WTC11 (cell line): ENCODE results near the gene PVALB.

Experiments used
- ATF1 ChIP-seq: sonication (generic); formaldehyde crosslinking; IDR thresholded peaks from 2 replicates; pipeline ENCODE4 v1.8.1; 2023; ENCODE audit warnings: mild to moderate bottlenecking, moderate library complexity, missing genetic modification reagents
- CREB1 ChIP-seq: sonication (generic); formaldehyde crosslinking; IDR thresholded peaks from 2 replicates; pipeline ENCODE4 v1.8.0; 2023; ENCODE audit warnings: mild to moderate bottlenecking, missing genetic modification reagents
- FOXJ3 ChIP-seq: sonication (generic); formaldehyde crosslinking; IDR thresholded peaks from 2 replicates; pipeline ENCODE4 v1.9.0; 2021; ENCODE audit warnings: missing genetic modification reagents, mild to moderate bottlenecking, borderline replicate concordance
- NR3C1 ChIP-seq: sonication (generic); formaldehyde crosslinking; conservative IDR thresholded peaks from 2 replicates; pipeline ENCODE4 v1.8.1; 2023; ENCODE audit warnings: low read depth, mild to moderate bottlenecking, missing genetic modification reagents
- ZNF671 ChIP-seq: fragments of 250-450 bp; sonication (Bioruptor Pico); IDR thresholded peaks from 2 replicates; pipeline ENCODE4 v1.8.0; 2021; ENCODE audit warnings: mild to moderate bottlenecking
- TF ChIP-seq, protein P1 (sequence below): fragments of 250-450 bp; sonication (Bioruptor Pico); conservative IDR thresholded peaks from 2 replicates; pipeline ENCODE4 v1.9.0; 2021; ENCODE audit warnings: mild to moderate bottlenecking
- TF ChIP-seq, protein P2 (sequence below): sonication (generic); formaldehyde crosslinking; IDR thresholded peaks from 2 replicates; pipeline ENCODE4 v1.8.1; 2022; ENCODE audit warnings: low read depth, missing genetic modification reagents, borderline replicate concordance
- TF ChIP-seq, protein P3 (sequence below): fragments of 200-600 bp; IDR thresholded peaks from 2 replicates; pipeline ENCODE4 v1.8.0; 2022; ENCODE audit warnings: antibody characterized with exemption
- TF ChIP-seq, protein P4 (sequence below): sonication (generic); formaldehyde crosslinking; IDR thresholded peaks from 2 replicates; pipeline ENCODE4 v1.8.1; 2022; ENCODE audit warnings: mild to moderate bottlenecking, moderate library complexity, missing genetic modification reagents
- TF ChIP-seq, protein P5 (sequence below): sonication (generic); formaldehyde crosslinking; IDR thresholded peaks from 2 replicates; pipeline ENCODE4 v1.8.0; 2023; ENCODE audit warnings: mild to moderate bottlenecking, missing genetic modification reagents
- TF ChIP-seq, protein P6 (sequence below): sonication (generic); formaldehyde crosslinking; IDR thresholded peaks from 2 replicates; pipeline ENCODE4 v1.8.1; 2023; ENCODE audit warnings: mild to moderate bottlenecking, missing genetic modification reagents, moderate library complexity
- TF ChIP-seq, protein P7 (sequence below): sonication (generic); formaldehyde crosslinking; IDR thresholded peaks from 2 replicates; pipeline ENCODE4 v1.8.0; 2022; ENCODE audit warnings: mild to moderate bottlenecking, missing genetic modification reagents
- TF ChIP-seq, protein P8 (sequence below): sonication (generic); formaldehyde crosslinking; IDR thresholded peaks from 2 replicates; pipeline ENCODE4 v1.8.0; 2022; ENCODE audit warnings: mild to moderate bottlenecking, missing genetic modification reagents

DNA sequence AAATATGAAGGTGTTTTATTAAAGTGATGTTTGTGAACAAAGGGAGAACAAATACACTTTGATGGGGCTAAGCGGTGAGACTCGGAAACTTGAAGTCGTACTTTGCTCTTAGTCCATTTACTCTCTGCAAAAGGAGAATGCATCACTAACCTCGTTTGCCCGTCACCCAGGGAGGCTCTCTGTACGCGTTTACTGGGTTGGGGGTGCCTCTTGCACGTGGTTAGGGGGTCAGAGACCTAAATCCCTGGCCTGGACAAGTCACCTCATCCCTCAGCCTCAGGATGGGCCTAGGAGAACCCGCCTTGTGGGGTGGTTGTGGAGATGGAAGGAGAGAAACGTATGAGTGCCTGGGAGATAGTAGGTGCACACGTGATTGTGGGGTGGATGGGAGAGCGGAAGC lies 40.1 kb downstream of the PVALB start:
- TF ChIP-seq, protein P1, sequence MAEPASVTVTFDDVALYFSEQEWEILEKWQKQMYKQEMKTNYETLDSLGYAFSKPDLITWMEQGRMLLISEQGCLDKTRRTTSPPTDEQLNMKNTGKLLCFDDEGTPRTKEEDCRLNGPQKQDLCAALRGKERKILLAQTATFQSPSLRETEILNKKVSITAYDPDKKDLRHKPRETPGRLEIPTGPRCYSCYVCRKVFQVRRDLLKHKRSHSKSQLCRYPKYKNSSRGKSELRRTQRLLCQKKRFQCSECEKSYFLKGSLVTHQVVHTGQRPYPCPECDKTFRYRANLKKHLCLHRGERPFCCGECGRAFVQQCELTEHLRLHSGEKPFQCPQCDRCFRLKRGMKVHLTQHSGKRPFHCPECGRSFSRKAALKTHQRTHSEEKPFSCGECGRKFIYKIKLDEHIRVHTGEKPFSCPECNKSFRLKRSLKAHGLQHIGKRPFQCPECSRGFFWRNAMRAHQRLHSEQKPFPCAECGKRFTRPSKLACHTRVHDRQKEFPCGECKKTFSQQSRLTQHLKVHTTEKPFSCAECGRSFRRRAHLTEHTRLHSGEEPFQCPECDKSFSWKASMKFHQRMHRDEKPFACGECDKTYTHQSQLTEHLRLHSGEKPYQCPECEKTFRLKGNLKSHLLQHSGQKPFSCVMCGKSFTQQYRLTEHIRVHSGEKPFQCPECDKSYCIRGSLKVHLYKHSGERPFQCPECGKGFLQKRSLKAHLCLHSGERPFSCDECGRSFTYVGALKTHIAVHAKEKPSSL (CRISPR knock-in tag) = no peak
- TF ChIP-seq, protein P2, sequence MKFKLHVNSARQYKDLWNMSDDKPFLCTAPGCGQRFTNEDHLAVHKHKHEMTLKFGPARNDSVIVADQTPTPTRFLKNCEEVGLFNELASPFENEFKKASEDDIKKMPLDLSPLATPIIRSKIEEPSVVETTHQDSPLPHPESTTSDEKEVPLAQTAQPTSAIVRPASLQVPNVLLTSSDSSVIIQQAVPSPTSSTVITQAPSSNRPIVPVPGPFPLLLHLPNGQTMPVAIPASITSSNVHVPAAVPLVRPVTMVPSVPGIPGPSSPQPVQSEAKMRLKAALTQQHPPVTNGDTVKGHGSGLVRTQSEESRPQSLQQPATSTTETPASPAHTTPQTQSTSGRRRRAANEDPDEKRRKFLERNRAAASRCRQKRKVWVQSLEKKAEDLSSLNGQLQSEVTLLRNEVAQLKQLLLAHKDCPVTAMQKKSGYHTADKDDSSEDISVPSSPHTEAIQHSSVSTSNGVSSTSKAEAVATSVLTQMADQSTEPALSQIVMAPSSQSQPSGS (CRISPR knock-in tag) = no peak
- TF ChIP-seq, protein P3, sequence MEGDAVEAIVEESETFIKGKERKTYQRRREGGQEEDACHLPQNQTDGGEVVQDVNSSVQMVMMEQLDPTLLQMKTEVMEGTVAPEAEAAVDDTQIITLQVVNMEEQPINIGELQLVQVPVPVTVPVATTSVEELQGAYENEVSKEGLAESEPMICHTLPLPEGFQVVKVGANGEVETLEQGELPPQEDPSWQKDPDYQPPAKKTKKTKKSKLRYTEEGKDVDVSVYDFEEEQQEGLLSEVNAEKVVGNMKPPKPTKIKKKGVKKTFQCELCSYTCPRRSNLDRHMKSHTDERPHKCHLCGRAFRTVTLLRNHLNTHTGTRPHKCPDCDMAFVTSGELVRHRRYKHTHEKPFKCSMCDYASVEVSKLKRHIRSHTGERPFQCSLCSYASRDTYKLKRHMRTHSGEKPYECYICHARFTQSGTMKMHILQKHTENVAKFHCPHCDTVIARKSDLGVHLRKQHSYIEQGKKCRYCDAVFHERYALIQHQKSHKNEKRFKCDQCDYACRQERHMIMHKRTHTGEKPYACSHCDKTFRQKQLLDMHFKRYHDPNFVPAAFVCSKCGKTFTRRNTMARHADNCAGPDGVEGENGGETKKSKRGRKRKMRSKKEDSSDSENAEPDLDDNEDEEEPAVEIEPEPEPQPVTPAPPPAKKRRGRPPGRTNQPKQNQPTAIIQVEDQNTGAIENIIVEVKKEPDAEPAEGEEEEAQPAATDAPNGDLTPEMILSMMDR = no peak
- TF ChIP-seq, protein P4, sequence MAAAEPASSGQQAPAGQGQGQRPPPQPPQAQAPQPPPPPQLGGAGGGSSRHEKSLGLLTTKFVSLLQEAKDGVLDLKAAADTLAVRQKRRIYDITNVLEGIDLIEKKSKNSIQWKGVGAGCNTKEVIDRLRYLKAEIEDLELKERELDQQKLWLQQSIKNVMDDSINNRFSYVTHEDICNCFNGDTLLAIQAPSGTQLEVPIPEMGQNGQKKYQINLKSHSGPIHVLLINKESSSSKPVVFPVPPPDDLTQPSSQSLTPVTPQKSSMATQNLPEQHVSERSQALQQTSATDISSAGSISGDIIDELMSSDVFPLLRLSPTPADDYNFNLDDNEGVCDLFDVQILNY (CRISPR knock-in tag) = no peak
- TF ChIP-seq, protein P5, sequence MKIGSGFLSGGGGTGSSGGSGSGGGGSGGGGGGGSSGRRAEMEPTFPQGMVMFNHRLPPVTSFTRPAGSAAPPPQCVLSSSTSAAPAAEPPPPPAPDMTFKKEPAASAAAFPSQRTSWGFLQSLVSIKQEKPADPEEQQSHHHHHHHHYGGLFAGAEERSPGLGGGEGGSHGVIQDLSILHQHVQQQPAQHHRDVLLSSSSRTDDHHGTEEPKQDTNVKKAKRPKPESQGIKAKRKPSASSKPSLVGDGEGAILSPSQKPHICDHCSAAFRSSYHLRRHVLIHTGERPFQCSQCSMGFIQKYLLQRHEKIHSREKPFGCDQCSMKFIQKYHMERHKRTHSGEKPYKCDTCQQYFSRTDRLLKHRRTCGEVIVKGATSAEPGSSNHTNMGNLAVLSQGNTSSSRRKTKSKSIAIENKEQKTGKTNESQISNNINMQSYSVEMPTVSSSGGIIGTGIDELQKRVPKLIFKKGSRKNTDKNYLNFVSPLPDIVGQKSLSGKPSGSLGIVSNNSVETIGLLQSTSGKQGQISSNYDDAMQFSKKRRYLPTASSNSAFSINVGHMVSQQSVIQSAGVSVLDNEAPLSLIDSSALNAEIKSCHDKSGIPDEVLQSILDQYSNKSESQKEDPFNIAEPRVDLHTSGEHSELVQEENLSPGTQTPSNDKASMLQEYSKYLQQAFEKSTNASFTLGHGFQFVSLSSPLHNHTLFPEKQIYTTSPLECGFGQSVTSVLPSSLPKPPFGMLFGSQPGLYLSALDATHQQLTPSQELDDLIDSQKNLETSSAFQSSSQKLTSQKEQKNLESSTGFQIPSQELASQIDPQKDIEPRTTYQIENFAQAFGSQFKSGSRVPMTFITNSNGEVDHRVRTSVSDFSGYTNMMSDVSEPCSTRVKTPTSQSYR (CRISPR knock-in tag) = no peak
- no peak for TF ChIP-seq ATF1 (CRISPR knock-in tag)
- no peak for TF ChIP-seq ZNF671 (CRISPR knock-in tag)
- TF ChIP-seq, protein P6, sequence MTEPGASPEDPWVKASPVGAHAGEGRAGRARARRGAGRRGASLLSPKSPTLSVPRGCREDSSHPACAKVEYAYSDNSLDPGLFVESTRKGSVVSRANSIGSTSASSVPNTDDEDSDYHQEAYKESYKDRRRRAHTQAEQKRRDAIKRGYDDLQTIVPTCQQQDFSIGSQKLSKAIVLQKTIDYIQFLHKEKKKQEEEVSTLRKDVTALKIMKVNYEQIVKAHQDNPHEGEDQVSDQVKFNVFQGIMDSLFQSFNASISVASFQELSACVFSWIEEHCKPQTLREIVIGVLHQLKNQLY (CRISPR knock-in tag) = no peak
- no peak for TF ChIP-seq FOXJ3 (CRISPR knock-in tag)
- TF ChIP-seq NR3C1 (CRISPR knock-in tag) = no peak
- TF ChIP-seq, protein P7, sequence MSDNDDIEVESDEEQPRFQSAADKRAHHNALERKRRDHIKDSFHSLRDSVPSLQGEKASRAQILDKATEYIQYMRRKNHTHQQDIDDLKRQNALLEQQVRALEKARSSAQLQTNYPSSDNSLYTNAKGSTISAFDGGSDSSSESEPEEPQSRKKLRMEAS (CRISPR knock-in tag) = no peak
- no peak for TF ChIP-seq CREB1 (CRISPR knock-in tag)
- TF ChIP-seq, protein P8, sequence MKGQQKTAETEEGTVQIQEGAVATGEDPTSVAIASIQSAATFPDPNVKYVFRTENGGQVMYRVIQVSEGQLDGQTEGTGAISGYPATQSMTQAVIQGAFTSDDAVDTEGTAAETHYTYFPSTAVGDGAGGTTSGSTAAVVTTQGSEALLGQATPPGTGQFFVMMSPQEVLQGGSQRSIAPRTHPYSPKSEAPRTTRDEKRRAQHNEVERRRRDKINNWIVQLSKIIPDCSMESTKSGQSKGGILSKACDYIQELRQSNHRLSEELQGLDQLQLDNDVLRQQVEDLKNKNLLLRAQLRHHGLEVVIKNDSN (CRISPR knock-in tag) = no peak
